GM18858 (cell line): ENCODE measurements around the gene KCNG4.

Experiments used
- ATAC-seq: cut with Tn5 transposase; IDR thresholded peaks from one replicate; pipeline ENCODE4 v1.9.1; 2021; ENCODE audit not compliant: unreplicated experiment

Gene KCNG4

DNA sequence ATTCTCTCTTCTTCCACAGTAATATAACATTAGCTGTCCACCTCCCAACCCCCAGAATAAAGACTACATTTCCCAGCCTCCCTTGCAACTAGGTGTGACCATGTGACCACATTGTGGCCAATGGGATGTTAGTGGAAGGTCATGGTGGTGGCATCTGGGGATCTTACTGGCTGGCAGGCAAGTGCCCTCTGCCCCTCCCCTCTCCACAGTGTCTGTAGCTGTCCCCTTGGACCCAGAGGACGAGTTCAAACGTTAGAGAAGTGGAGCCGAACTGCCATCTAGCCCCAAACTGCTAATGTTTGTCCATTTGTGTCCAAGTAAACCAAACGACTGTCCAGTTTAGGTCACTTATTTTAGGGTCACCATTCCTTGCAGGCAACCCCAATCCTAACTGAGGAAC is 26.6 kb upstream of the KCNG4 start:
- ATAC-seq, result no peak

DNA sequence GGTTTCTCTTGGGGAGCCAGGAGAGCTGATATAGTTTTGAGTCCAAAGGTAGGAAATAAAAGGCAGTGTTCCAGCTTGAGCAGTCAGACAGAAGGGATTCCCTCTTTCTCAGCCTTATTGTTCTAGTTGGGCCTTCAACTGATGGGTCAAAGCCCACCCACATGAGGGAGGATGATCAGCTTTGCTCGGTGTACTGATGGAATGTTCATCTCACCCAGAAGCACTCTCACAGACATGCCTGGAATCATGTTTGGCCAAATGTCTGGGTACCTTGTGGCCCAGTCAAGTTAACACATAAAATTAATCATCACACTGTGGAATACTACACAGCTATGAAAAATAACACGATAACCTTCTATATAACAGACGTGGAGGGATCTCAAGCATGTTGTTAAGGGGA is 23.1 kb upstream of the KCNG4 start:
- ATAC-seq, result no peak

DNA sequence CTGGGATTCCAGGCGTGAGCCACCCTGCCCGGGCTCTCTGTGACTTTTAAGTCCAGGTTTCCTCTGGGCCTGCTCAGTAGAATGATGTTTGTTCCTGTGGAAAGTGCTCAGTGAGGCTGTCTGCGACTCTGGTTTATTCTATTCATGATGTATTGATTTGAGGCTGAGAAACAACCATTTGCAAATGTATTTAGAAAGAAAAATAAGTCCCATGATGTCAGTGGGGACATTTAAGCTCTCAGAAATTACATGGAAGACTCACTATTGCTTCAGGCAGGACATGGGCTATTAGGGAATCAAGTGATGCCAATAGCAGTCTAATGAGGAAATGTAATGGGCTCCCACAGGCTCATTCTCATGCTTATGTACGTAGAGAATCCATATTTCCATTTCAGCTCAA is 22.2 kb upstream of the KCNG4 start:
- ATAC-seq, result no peak

DNA sequence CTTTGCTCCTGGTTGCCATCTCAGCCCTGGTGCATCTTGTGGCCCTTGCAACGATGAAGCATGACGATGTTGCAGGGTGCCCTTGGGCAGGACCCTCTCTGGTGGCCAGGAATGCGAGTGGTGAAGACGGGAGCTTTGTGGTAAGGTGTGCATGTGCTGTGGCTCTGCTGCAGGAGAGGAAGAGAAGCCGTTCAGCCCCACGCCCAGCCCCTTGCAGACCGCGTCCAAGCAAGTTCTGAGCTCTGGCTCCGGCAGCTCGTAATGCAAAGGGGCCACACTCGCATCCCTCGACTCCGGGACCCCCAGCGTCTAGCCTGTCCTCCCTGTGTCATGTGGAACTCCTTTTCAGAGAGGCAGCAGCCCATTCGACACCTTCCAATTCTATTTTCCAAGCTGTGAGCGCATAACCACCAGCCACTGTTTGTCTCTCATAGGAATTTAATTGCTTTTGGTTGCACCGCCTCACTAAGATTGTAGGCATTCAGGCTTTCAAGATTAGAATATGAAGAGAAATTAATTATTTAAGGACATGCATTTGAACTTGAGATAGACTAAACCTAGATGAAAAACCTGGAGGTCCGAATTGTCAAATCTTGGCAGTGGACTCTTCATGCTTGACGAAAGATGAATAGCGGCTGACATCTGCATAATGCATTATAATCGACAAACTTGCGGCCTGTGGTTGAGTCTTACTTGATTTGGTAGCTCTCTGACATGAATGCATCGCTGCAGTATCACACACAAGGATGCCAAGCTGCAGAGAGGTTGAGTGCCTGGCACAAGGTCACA is 21.1 kb upstream of the KCNG4 start:
- no peak for ATAC-seq

DNA sequence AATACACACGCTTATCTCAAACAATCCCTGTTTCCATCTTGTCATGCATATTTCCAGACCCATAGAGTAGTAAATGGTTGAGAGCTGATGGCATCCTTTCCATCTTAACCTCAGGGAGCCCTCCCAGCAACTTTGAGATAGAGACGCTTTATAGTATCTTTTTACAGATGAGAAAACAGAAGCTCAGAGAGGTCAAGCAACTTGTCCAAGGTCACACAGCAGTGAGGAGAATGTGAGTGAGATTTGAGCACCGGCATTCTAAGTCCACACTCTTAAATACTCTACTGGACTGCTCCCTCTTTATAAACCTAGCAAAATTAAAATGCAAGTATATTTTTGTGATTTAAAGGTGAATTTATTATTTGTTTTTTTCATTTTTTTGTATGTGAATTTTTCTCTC is 19.9 kb upstream of the KCNG4 start:
- ATAC-seq, result no peak

DNA sequence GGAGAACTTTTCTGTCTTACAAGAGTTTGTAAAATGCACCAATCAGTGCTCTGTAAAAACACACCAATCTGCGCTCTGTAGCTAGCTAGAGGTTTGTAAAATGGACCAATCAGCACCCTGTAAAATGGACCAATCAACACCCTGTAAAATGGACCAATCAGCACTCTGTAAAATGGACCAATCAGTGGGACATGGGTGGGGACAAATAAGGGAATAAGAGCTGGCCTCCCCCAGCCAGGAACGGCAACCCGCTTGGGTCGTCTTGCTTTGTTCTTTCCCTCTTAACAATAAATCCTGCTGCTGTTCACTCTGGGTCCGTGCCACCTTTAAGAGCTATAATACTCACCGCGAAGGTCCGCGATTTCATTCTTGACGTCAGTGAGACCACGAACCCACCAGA is 18.5 kb upstream of the KCNG4 start:
- ATAC-seq, result no peak

DNA sequence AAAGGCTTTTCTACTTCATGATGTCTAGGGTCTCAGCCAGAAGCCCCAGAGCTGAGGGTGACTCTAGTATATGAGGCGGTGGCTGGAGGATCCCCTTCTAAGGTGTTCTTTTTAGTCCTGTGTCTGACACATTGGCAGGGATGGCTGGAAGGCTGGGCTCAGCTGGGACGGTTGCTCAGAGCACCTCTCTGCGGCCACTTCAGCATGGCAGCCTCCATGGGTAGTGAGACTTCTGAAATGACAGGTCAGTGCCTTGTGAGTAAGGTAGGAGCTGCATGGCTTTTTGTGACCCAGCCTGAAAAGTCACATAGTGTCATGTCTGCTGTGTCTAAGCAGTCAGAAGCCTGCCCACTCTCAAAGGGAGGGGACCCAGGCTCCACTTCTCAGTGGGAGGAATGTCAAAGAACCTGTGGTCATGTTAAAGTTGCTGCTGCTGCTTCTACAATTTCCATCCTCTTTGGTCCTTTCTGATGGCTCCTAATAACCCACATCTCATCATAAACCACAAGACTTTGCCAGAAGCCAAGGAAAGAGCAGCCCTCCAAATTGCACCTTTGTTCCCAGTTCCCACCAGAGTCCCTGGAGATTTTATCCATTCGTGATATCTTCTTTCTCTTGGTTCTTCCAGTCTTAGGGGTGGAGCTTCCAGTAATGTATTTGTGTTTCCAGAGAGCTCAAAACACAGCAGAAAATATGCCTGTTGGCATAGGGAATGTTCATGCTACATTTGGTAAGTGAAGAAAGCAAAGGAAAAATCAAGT is 15.4 kb upstream of the KCNG4 start:
- no peak for ATAC-seq

DNA sequence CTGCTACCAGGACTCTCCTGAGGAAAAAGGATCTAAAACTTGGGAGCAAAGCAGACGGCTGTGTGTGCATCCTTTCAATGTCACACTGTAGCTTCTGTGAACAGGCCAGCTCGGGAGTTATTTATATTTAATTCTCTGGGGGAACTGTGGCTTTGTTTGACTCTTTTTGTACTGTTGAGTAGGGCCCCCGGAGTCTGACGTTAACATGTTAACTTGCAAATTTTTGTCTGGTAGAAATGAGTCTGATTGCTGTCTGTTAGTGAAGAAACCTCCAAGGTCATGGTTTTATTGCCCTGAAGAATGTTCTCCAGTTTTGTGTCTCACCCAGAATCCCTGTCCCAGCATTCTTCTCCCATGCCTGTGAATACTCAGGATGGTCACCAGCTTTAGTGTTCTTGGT is 14.2 kb upstream of the KCNG4 start:
- ATAC-seq, result no peak

DNA sequence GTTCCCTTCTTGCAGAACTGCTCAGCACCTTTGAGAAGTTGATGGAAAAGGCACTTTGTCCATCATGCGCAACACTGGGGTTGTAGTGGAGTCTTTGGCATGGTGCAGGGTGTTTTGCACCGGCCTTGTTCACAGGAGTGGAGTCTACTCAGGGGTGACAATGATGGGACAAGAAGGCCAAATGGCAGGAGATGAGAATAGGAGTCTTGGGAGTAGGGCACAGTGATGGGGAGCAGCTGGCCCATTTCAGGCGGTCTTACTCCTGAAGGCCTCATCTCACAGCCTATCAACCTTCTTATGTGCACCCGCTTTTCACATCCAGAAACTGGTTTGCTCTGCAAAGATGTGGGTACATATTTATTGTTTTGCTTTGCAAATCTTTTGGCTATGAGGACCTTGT is 13.4 kb upstream of the KCNG4 start:
- no peak for ATAC-seq

DNA sequence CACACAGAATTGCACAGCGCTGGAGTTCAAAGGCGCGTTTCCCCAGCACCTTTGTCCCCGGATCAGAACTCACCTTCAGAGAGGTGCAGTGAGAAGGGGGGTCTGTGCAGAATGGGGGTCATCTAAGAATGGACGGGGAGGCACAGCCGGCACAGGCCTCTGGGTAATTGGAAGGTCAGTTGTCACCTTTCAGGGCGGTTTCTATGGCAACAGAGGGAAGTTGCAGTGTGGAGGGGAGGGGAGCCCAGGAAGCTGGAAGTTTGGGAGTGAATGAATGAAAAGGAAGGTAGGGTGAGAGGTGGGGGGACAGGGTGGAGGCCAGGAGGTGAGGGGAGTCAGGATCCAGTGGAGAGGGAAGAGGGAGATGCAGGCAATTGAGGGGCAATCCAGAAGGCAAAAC is 12.4 kb upstream of the KCNG4 start:
- ATAC-seq, result no peak

DNA sequence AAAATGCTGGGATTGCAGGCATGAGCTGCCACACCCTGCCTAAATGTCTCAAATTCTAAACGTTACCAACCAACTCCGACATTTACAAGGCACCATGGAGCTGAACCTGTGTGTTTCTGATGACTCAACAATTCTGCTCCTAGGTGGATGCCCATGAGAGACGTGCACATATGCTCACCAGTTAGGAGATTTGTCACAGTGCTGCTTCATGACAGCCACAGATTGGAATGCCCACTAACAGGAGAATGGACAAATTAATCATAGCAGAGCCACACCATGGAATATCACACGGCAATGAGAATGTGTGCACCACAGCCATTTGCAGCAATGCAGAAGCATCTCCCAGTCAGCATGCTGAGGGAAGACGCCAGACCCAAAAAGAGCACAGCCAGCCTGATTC is 8.0 kb upstream of the KCNG4 start:
- no peak for ATAC-seq

DNA sequence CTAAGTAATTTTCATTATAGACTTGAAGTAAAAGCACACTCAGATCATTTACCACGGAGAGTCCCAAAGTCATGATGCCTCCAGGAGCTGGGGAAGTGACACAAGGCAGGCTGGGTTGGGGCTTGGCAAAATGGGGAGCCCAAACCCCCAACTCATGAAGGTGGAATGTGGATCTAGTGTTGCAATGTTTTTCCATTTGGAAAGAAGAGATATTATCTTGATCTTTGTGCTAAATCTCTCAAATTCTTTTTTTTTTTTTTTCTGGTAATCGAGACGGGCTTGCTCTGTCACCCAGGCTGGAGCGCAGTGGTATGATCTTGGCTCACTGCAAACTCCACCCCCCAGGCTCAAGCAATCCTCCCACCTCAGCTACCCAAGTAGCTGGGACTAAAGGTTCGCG is 7.5 kb upstream of the KCNG4 start:
- ATAC-seq, result no peak

DNA sequence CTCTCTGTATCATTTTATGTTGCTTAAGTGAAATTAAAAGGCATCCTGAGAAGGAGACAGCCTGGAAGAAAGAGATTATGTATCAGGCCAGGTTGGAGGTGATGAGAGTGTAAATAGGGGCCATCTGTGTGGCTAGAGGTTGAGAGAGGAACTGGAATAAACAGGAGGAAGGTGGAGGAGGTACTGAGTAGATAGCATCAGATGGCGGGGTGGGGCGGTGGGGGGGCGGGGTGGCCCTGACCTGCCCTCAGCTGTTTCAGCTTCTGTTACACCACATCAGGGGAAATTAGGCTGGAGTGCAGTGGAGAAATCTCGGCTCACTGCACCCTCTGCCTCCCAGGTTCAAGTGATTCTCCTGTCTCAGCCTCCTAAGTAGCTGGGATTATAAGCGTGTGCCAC is 6.9 kb upstream of the KCNG4 start:
- no peak for ATAC-seq

DNA sequence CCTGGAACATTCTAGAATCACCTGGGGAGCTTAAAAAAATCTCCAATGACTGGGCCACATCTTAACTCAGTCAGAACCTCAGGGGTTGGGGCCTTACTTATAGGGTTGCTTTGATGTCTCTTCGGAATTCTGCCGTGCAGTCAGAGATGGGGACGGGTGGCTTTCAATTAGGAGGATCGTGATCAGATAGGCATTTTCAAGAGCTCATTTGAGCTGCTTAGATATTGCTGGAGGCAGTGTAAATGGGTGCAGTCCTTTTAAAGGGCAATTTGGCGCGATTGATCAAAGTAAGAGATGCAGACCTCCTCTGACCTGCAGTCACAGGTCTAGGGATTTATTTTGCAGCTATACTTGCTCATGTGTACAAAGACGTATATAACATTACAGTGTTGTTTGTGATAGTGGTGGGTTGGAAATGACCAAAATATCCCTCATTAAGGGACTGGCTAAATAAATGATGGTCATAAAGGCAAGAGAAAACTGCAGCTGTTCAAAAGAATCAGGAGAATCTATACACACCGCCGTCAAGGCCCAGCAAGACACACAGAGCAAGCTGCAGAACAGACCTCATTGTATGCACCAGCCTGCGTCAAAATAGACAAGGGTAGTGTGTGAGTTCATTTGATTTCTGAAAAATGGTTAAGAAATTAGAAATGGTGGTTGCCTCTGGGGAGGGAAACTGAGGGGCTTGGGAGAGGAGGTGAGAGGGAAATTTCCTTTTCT is 6.3 kb upstream of the KCNG4 start:
- ATAC-seq, result no peak

DNA sequence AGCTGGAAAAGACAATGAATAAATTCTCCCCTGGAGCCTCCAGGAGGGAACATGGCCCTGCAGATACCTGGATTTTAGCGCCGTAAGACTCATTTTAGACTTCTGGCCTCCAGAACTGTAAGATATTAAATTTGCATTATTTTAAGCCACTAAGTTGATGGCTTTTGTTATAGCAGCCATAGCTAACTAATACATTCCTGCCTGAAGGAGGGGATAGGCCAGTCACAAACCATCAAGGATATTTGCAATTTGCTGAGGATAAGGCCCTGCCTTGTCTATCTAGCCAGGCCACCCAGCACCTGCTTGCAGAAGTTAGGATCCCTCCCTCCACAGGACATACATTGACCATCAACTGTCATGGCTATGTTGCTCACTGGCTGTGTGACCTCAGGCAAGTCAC is 4.9 kb upstream of the KCNG4 start:
- ATAC-seq, result no peak

DNA sequence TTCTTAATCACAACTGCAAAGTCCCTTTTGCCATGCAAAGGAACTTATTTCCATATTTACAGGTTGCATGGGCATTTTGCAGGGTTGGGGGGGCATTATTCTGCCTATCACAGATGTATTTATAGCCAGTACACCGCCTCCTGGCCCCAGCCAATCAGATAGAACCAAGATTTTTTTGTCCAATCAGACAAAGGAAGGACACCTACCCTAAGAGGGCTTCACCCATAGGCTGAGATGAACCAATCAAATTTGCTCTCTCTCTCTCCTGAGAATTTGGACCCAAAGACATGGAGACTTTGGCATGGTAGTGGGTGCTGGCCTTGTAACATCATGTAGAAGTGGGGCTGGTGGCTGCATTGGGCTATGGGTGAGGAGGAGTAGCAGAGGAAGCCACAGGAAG is 3.9 kb upstream of the KCNG4 start:
- no peak for ATAC-seq

DNA sequence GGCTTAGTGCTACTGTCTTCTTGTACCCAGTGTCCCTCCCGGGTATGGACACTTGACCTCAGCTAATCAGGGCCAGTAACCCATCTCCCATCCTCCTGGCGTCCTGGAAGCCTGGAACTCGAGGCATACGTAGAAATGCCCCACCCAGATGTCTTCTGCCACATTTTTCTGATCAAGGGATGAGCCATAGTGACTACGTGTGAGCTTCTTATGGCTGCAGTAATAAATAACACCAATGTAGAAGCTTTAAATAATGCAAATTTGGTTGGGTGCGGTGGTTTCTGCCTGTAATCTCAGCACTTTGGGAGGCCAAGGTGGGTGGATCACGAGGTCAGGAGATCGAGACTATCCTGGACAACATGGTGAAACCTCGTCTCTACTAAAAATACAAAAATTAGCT is 3.0 kb upstream of the KCNG4 start:
- ATAC-seq, result no peak

DNA sequence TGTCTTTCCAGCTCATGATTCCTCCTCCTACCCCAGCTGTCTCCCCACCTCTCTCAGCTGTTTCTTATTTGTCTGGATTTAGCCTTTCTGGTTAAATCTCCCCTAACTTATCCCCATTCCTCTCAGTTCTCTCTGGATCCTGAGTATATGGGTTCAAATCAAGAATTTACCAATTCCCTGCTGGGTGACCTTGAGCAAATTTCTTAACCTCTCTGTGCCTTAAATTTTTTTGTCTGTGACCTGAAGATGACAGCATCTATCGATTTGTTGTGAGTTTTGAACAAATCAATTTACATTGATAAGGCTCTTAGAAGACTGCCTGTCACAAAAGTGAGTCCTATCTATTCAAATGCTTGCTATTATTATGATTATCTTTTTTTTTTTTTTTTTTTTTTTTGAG is 2.0 kb upstream of the KCNG4 start:
- no peak for ATAC-seq

DNA sequence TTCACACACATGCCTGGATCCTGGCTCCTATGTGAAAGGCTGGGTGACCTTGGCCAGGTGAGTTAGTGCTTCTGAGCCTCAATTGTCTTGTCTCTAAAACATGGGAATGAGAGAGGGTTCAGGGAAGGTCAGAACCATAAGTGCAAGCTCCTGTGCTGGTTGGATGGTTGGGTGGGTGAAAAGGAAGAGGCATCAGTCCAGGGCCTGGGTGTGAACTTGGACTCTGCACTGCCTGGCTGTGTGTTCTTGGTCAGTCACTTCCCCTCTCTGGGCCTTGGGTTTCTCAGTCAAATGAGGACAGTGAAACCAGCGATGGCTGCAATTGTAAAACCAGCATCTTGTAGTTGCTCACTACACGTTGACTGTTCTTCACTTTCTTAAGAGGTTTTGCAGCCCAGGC is 643 bp upstream of the KCNG4 start:
- ATAC-seq, result no peak

DNA sequence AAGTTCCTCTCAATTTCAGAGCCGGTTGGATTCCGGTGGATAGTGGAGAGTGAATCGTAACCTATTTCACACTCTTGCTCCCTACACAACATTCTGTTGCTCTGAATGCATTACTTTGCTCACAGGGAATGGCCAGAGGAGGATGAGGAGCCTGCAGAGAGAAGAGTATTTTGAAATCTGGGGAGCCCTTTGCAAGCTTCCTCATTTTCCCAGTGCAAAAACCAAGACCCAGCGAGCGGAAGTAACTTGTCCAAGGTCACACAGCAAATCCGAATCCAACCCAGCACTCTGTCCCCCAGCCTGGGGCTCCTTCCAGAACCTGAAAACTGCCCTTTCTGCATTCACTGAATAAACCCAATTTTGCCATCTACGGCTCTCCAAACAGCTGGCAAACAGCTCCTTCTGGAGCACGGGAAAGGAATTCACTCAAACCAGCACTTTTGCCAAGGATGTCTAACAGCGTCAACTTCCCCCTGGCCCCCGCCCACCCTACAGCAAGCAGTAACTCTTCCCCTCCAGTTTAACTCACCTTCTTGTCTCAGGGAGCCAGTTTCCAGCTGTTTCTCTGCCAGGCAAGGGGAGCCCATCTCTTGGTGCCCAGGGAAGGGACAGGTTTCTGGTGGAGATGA is 557 bp downstream of the KCNG4 start:
- no peak for ATAC-seq

DNA sequence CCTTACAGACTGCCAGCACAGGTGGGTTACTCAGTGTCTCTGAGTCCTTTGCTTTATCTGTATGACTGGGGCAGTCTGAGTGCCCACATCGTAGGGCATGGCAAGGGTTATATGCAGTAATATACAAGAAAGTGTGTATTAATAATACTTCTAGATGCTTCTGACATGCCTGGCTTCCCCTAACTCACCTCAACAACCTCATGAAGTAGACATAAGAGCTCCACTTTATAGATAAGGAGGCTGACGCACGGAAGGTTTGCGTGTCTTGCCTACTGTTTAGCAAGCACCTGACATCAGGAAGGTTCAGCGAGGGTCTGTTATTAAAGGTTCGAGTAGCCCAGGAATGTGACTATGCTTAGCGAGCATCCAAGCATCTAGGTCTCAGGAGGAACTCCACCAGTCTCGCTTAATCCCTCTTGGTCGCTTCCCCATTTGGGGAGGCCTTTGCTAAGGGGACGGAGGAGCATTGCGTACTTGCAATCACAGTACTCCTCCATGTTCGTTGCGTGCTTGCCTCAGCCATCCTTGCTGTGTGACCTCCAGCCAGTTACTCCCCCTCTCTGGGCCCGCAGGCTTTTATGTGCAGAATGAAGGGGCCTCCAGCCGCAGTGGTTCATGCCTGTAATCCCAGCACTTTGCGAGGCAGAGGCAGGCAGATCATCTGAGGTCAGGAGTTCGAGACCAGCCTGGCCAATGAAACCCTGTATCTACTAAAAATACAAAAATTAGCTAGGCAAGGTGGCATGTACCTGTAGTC is 1.6 kb downstream of the KCNG4 start:
- ATAC-seq, result no peak
